ENCODE results near the gene TSPAN4. TPM values are rescaled to one million over a fixed set of nuclear protein-coding genes. Genes with fewer than 3 reads are reported as not detected.

TSPAN4 gene
- total RNA-seq, 1 donor from 2014 or later = 2.3 TPM

DNA sequence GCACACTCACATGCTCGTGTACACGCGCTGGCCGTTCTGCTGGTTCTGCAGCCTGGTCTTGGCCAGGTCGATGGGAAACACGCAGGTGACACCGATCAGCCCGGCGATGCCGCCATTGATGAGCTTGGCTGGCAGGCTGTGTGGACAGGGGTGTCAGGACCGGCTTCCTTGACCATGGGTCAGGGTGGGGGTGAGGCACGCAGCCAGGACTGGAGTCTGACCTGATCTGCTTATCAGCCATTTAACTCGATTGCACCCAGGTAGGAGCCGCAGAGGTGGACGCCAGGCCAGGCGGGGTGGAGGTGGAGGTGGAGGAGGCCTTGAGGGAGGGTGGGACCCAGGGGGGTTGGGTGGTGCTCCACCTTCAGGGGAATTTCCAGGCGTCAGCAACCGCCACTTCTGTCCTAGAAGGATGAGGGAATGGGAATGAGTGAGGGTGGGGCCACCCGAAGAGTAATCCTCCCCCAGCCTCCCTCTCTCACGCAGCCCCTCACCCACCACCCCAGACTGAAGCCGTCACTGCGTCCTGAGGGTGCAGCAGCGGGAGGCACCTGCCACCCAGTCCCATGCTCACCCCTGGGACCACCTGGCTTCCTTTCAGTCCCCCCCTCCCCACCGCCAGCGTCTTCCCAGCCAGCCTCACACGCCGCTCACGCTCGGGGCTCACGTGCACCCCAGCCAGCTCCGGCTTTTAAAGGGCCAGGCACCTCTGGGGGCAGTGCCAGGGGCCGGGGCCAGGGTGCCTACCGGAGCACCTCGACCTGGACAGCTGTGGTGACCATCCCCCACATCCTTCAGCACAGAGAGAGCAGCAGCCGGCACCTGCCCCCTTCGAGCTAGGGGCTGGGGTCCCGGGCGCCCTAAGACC is 47.7 kb upstream of the TSPAN4 start:
- H3K4me3 Mint-ChIP-seq = peak overlapping the region; percentile 58
- intact Hi-C loops (cut with micrococcal nuclease) = loop anchor here (5.0 kb wide), 2 partner anchors 37 to 727 kb away; partner anchors contain the start of gene CD151
- peaks cover 21% of the 10 kb centered on the region for H3K36me3 Mint-ChIP-seq (ENCODE audit: low read depth)
- ChIA-PET CTCF (no interaction called here), POLR2A (interaction anchor here (1.1 to 3.8 kb wide), 7 partner anchors 14 to 98 kb away, joined by 4 to 37 read pairs (median 15); partner anchors contain the start of genes GATD1, PNPLA2, POLR2L and RPLP2)
- no peak overlapping the region for H3K27ac Mint-ChIP-seq
- DNase-seq (no peak), ATAC-seq (ENCODE audit: low read depth) (no peak)
- H3K4me1 Mint-ChIP-seq = peaks cover 22% of the 10 kb centered on the region
- TF ChIP-seq, protein P1, sequence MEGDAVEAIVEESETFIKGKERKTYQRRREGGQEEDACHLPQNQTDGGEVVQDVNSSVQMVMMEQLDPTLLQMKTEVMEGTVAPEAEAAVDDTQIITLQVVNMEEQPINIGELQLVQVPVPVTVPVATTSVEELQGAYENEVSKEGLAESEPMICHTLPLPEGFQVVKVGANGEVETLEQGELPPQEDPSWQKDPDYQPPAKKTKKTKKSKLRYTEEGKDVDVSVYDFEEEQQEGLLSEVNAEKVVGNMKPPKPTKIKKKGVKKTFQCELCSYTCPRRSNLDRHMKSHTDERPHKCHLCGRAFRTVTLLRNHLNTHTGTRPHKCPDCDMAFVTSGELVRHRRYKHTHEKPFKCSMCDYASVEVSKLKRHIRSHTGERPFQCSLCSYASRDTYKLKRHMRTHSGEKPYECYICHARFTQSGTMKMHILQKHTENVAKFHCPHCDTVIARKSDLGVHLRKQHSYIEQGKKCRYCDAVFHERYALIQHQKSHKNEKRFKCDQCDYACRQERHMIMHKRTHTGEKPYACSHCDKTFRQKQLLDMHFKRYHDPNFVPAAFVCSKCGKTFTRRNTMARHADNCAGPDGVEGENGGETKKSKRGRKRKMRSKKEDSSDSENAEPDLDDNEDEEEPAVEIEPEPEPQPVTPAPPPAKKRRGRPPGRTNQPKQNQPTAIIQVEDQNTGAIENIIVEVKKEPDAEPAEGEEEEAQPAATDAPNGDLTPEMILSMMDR (IDR thresholded peaks at IDR 0.05) = no peak
- H3K9me3 Mint-ChIP-seq = no peaks in the 10 kb centered on the region
- H3K27me3 Mint-ChIP-seq = no peaks in the 10 kb centered on the region

DNA sequence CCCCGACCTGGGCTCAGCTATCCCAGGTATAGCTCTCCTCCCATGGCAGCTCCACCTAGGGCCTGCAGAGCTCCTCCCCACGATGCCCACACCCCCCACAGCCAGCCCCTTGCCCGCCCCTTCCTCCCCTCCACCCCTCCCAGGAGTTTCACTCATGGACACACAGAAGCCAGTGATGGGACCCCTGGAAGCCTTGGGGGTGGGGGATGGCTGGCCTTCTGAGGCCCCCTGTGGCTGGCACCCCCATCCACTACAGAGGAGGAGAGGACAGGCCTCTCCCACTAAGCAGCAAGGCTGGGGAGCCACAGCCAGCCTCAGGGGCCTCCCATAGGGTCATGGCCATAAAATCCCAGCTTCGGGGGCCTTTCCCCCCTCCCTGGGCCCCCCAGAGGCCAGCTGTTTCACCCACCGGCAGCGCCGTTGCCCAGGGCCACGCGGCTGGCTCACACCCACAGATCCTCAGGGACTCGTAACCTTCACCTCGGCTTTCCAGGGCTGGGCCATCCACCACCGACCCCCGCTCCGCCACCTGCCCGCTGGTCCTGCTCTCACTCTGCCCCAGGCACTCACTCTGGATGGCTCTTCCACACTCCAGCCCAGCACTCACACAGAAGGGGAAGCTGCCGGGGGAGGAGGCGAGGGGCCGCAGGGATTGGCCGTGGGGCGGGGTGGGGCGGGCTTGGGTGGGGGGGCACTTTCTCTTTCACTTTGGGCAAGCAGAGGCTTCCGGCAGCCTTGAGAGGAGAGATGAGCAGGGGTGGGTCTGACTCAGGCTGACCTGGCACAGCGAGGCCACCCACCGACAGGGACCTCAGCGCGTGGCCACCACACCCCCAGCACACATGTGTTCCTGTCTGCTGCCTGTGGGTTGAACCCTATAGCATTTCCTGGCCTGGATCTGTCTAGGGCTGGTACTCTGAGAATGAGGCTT is 46.8 kb upstream of the TSPAN4 start:
- ATAC-seq (ENCODE audit: low read depth) = peak; percentile 55
- peak; percentile 57 for DNase-seq

DNA sequence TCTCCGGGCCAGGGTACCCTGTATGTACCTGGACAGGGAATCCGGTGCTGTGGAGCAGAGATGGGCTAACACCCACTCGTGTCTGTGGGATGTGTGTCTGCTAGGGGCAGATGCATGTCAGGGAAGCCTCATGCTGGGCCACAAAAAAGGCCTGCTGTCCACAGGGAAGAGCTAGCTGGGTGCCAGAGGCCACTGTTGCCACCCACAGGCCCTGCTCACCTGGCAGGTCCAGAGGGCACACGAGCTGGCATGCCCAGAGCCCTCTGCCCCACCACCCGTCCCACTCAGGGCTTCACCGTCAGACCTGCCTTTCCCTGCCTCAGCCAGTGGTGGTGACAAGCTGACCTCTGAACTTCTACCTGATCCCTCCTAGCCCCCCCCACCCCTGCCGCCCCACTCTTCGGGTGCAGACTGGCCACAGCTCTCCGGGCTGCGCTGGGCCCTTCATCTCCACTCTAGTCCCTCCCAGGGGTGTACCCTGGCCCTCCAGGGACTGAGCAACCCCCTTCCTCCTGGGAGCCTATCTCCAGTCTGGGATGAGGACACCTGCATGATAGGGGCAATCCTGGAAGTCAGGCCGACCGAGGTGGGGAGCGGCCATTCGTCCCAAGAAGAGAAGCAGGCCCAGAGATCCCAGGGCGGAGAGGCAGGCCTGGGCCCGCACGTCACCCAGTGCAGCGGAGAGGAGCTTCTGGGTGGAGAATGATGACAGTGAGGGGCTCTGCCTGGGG is 45.9 kb upstream of the TSPAN4 start:
- Mint-ChIP-seq H3K27me3 (no peaks in the 10 kb centered on the region), H3K9me3 (no peaks in the 10 kb centered on the region), H3K4me1 (peaks cover 22% of the 10 kb centered on the region), H3K4me3 (peak overlapping the region; percentile 93), H3K36me3 (ENCODE audit: low read depth) (peaks cover 20% of the 10 kb centered on the region), H3K27ac (peak overlapping the region; percentile 86)
- TF ChIP-seq, protein P1 (IDR thresholded peaks at IDR 0.05) = no peak
- POLR2A ChIA-PET = interaction anchor here (0.6 to 3.8 kb wide), 13 partner anchors 12 to 290 kb away, joined by 3 to 37 read pairs (median 4); partner anchors contain the start of genes GATD1, LRRC56, PHRF1 and PNPLA2
- intact Hi-C loops (cut with micrococcal nuclease) = loop anchor here (1.0 to 5.0 kb wide), 12 partner anchors 9 to 726 kb away; partner anchors contain the start of genes CD151, DEAF1, GATD1 and LMNTD2
- ATAC-seq (ENCODE audit: low read depth) (no peak), DNase-seq (no peak)
- CTCF ChIA-PET = interaction anchor here (1.1 kb wide), 1 partner anchor 13 kb away, joined by 3 read pairs; no protein-coding TSS in a partner anchor

More for the DNA sequence above, 46.8 kb upstream of the TSPAN4 start:
- TF ChIP-seq, protein P1 (IDR thresholded peaks at IDR 0.05) = no peak
- Mint-ChIP-seq H3K27me3 (no peaks in the 10 kb centered on the region), H3K27ac (peak overlapping the region; percentile 86), H3K36me3 (ENCODE audit: low read depth) (peaks cover 23% of the 10 kb centered on the region), H3K4me1 (peaks cover 22% of the 10 kb centered on the region), H3K9me3 (no peaks in the 10 kb centered on the region), H3K4me3 (peak overlapping the region; percentile 93)
- ChIA-PET POLR2A (interaction anchor here (0.5 to 3.8 kb wide), 14 partner anchors 12 to 289 kb away, joined by 3 to 37 read pairs (median 4); partner anchors contain the start of genes GATD1, LRRC56, PHRF1 and PNPLA2), CTCF (interaction anchor here (1.1 kb wide), 1 partner anchor 12 kb away, joined by 3 read pairs; no protein-coding TSS in a partner anchor)
- intact Hi-C loops (cut with micrococcal nuclease) = loop anchor here (1.0 to 5.0 kb wide), 9 partner anchors 19 to 726 kb away; partner anchors contain the start of genes CD151, DEAF1, GATD1 and LMNTD2

DNA sequence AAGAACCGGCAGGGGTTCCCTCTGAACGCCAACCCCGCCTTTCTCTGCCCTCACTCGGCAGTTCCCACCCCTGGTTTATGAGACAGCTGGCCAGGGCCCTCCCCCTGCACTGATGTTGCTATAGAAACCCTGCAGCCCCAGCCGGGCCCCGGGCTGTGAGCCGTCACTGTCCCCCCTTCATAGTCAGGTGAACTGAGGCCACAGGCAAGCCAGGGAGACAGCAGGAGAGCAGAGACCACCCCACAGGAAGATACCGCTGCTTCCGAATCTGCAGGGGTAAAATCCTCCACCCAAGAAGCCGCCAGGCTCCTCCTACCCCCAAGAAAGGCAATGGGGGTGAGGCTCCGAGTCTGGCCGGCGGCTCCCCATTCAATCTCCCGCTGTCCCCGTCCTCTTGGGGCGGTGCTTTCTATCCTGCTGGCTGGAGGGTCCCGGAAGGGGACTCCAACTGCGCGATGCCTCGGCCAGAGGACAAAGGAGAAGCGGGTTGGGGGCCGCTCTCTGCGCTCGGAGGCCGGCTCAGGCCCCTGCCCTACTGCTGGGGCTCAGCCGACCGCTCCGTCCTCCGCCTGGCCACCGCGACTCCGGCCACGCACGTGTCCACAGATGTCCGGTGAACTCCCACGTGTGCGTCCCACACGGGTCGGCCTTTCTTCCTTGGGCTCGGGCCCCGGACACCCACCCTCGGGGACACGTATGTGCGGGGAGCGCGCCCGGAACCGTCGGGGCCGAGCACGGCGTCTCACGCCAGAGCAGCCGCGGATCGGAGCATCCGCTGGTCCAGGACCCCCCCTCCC is 45.2 kb upstream of the TSPAN4 start:
- Mint-ChIP-seq H3K4me3 (peak overlapping the region; percentile 93), H3K9me3 (no peaks in the 10 kb centered on the region), H3K27me3 (no peaks in the 10 kb centered on the region), H3K4me1 (peaks cover 22% of the 10 kb centered on the region), H3K27ac (peak overlapping the region; percentile 86), H3K36me3 (ENCODE audit: low read depth) (peaks cover 16% of the 10 kb centered on the region)
- DNase-seq = peak; percentile 60
- TF ChIP-seq, protein P1 (IDR thresholded peaks at IDR 0.05) = no peak
- ChIA-PET POLR2A (interaction anchor here (0.6 to 3.8 kb wide), 11 partner anchors 12 to 291 kb away, joined by 3 to 37 read pairs (median 5); partner anchors contain the start of genes GATD1, LRRC56, PNPLA2 and RNH1), CTCF (no interaction called here)
- intact Hi-C loops (cut with micrococcal nuclease) = loop anchor here (1.0 to 5.0 kb wide), 12 partner anchors 8 to 725 kb away; partner anchors contain the start of genes CD151, DEAF1, LRRC56 and PIDD1
- peak; percentile 46 for ATAC-seq (ENCODE audit: low read depth)
